ENCODE measurements around the gene MAT2B.

GRCh38 chr5:163456840-163457239 is 48.6 kb upstream of the MAT2B start:
- no peak for TF ChIP-seq CTCF (conservative IDR thresholded peaks at IDR 0.05)
- no peak for TF ChIP-seq EZH2 (IDR thresholded peaks at IDR 0.05; ENCODE audit: low read depth)

Data from PC-9 (cell line).